Measurements from ENCODE around the gene C12orf43.

Gene C12orf43

GRCh38 chr12:120970310-120970709 lies 46.0 kb downstream of the C12orf43 start:
- no peak for DNase-seq (ENCODE audit: low spot score)
- Histone ChIP-seq H2AK5ac (ENCODE audit: low read depth, low read length) (no peak overlapping the region), H3K27me3 (ENCODE audit: control insufficient read depth in 3 of 3, insufficient read depth in 3 of 3, low read depth in 1 of 3, low read length in 3 of 3) (peaks cover 0 to 4% (median 0%) of the 10 kb centered on the region in 3 experiments), H3K79me1 (ENCODE audit: low read depth, low read length) (no peaks in the 10 kb centered on the region), H2BK12ac (ENCODE audit: low read length) (no peak overlapping the region), H3K4me1 (ENCODE audit: control insufficient read depth in 2 of 2, insufficient read depth in 1 of 2, low read depth in 1 of 2, low read length in 2 of 2) (peaks cover 5 to 8% of the 10 kb centered on the region in 2 donors), H3K36me3 (replicated peaks in 1 of 2; ENCODE audit: control insufficient read depth in 2 of 2, insufficient read depth in 2 of 2, low read length in 2 of 2) (no peaks in the 10 kb centered on the region), H3K27ac (replicated peaks; ENCODE audit: low read length) (no peak overlapping the region), H3K9me3 (replicated peaks in 1 of 2; ENCODE audit: control insufficient read depth in 2 of 2, insufficient read depth in 1 of 2, low read depth in 1 of 2, low read length in 2 of 2) (no peaks in the 10 kb centered on the region), H4K8ac (ENCODE audit: low read depth, low read length) (no peak overlapping the region), H2BK15ac (ENCODE audit: low read length) (no peak overlapping the region), H3K18ac (ENCODE audit: low read length) (no peak overlapping the region), H3K23ac (ENCODE audit: low read depth, low read length, poor library complexity) (no peak overlapping the region), H2BK120ac (ENCODE audit: low read depth, low read length) (no peak overlapping the region), H3K14ac (ENCODE audit: low read length) (no peak overlapping the region), H4K91ac (ENCODE audit: low read depth, low read length, poor library complexity) (no peak overlapping the region), H2AFZ (ENCODE audit: low read length) (no peak overlapping the region), H3K4me3 (ENCODE audit: low read length in 2 of 2) (no peak overlapping the region), H2BK5ac (ENCODE audit: low read length) (no peak overlapping the region), H3K4me2 (ENCODE audit: insufficient read depth, low read length, poor library complexity, severe bottlenecking) (no peak overlapping the region), H3K4ac (ENCODE audit: low read length) (no peak overlapping the region), H3K9ac (ENCODE audit: low read depth, low read length, poor library complexity) (no peak overlapping the region)
- WGBS, 2 donors (ENCODE audit: extremely low coverage in 2 of 2, insufficient read length in 2 of 2, insufficient replicate concordance in 1 of 2): no CpG with 5 or more reads among the region's 3 CpGs

- Histone ChIP-seq H2BK5ac (ENCODE audit: low read length) (no peak overlapping the region), H3K36me3 (replicated peaks in 1 of 2; ENCODE audit: control insufficient read depth in 2 of 2, insufficient read depth in 2 of 2, low read length in 2 of 2) (no peaks in the 10 kb centered on the region), H3K79me1 (ENCODE audit: low read depth, low read length) (no peaks in the 10 kb centered on the region), H2AK5ac (ENCODE audit: low read depth, low read length) (no peak overlapping the region), H2AFZ (ENCODE audit: low read length) (no peak overlapping the region), H3K4me3 (ENCODE audit: low read length in 2 of 2) (no peak overlapping the region), H3K9me3 (replicated peaks in 1 of 2; ENCODE audit: control insufficient read depth in 2 of 2, insufficient read depth in 1 of 2, low read depth in 1 of 2, low read length in 2 of 2) (no peaks in the 10 kb centered on the region), H3K9ac (ENCODE audit: low read depth, low read length, poor library complexity) (no peak overlapping the region), H2BK12ac (ENCODE audit: low read length) (no peak overlapping the region), H4K8ac (ENCODE audit: low read depth, low read length) (no peak overlapping the region), H3K27me3 (ENCODE audit: control insufficient read depth in 3 of 3, insufficient read depth in 3 of 3, low read depth in 1 of 3, low read length in 3 of 3) (peaks cover 0 to 4% (median 0%) of the 10 kb centered on the region in 3 experiments), H3K4me2 (ENCODE audit: insufficient read depth, low read length, poor library complexity, severe bottlenecking) (no peak overlapping the region), H3K4me1 (ENCODE audit: control insufficient read depth in 2 of 2, insufficient read depth in 1 of 2, low read depth in 1 of 2, low read length in 2 of 2) (no peaks in the 10 kb centered on the region), H4K91ac (ENCODE audit: low read depth, low read length, poor library complexity) (no peak overlapping the region), H3K27ac (replicated peaks; ENCODE audit: low read length) (no peak overlapping the region), H2BK15ac (ENCODE audit: low read length) (no peak overlapping the region), H3K23ac (ENCODE audit: low read depth, low read length, poor library complexity) (no peak overlapping the region), H2BK120ac (ENCODE audit: low read depth, low read length) (no peak overlapping the region), H3K18ac (ENCODE audit: low read length) (no peak overlapping the region), H3K14ac (ENCODE audit: low read length) (no peak overlapping the region), H3K4ac (ENCODE audit: low read length) (no peak overlapping the region)
- WGBS, 2 donors (ENCODE audit: extremely low coverage in 2 of 2, insufficient read length in 2 of 2, insufficient replicate concordance in 1 of 2): no CpG with 5 or more reads among the region's 13 CpGs
- DNase-seq (ENCODE audit: low spot score): no peak
Observed at GRCh38 chr12:120965534-120966091, 50.7 kb downstream of the C12orf43 start.

DNA sequence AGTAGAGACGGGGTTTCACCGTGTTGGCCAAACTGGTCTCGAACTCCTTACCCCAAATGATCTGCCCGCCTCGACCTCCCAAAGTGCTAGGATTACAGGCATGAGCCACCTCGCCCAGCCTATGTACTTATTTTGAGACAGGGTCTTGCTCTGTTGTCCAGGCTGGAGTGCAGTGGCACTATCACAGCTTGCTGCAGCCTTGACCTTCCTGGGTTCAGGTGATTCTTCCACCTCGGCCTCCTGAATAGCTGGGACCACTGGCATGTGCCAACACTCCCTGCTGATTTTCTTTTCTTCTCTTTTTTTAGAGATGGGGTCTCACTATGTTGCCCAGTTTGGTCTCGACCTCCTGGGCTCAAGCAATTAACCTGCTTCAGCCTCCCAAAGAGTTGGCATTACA lies 52.0 kb downstream of the C12orf43 start:
- H3K4me3 ChIP-seq (ENCODE audit: low read length in 2 of 2): no peak overlapping the region
- H3K36me3 ChIP-seq (replicated peaks in 1 of 2; ENCODE audit: control insufficient read depth in 2 of 2, insufficient read depth in 2 of 2, low read length in 2 of 2): no peaks in the 10 kb centered on the region
- no peak overlapping the region for H3K18ac ChIP-seq (ENCODE audit: low read length)
- H3K9me3 ChIP-seq (replicated peaks in 1 of 2; ENCODE audit: control insufficient read depth in 2 of 2, insufficient read depth in 1 of 2, low read depth in 1 of 2, low read length in 2 of 2): no peaks in the 10 kb centered on the region
- H3K9ac ChIP-seq (ENCODE audit: low read depth, low read length, poor library complexity): no peak overlapping the region
- no peak overlapping the region for H3K4ac ChIP-seq (ENCODE audit: low read length)
- no peak overlapping the region for H4K8ac ChIP-seq (ENCODE audit: low read depth, low read length)
- H2BK12ac ChIP-seq (ENCODE audit: low read length): no peak overlapping the region
- H4K91ac ChIP-seq (ENCODE audit: low read depth, low read length, poor library complexity): no peak overlapping the region
- no peak overlapping the region for H2BK5ac ChIP-seq (ENCODE audit: low read length)
- no peak overlapping the region for H3K23ac ChIP-seq (ENCODE audit: low read depth, low read length, poor library complexity)
- H3K14ac ChIP-seq (ENCODE audit: low read length): no peak overlapping the region
- no peak overlapping the region for H2AFZ ChIP-seq (ENCODE audit: low read length)
- no peaks in the 10 kb centered on the region for H3K79me1 ChIP-seq (ENCODE audit: low read depth, low read length)
- no peak for DNase-seq (ENCODE audit: low spot score)
- H2BK15ac ChIP-seq (ENCODE audit: low read length): no peak overlapping the region
- no CpG with 5 or more reads among the region's 8 CpGs for WGBS, 2 donors (ENCODE audit: extremely low coverage in 2 of 2, insufficient read length in 2 of 2, insufficient replicate concordance in 1 of 2)
- H2AK5ac ChIP-seq (ENCODE audit: low read depth, low read length): no peak overlapping the region
- H3K4me2 ChIP-seq (ENCODE audit: insufficient read depth, low read length, poor library complexity, severe bottlenecking): no peak overlapping the region
- H3K27ac ChIP-seq (replicated peaks; ENCODE audit: low read length): no peak overlapping the region
- H3K4me1 ChIP-seq (ENCODE audit: control insufficient read depth in 2 of 2, insufficient read depth in 1 of 2, low read depth in 1 of 2, low read length in 2 of 2): no peaks in the 10 kb centered on the region
- H2BK120ac ChIP-seq (ENCODE audit: low read depth, low read length): no peak overlapping the region
- peaks cover 0 to 4% (median 0%) of the 10 kb centered on the region in 3 experiments for H3K27me3 ChIP-seq (ENCODE audit: control insufficient read depth in 3 of 3, insufficient read depth in 3 of 3, low read depth in 1 of 3, low read length in 3 of 3)

- H3K9me3 ChIP-seq (replicated peaks in 1 of 2; ENCODE audit: control insufficient read depth in 2 of 2, insufficient read depth in 1 of 2, low read depth in 1 of 2, low read length in 2 of 2): no peaks in the 10 kb centered on the region
- H3K4ac ChIP-seq (ENCODE audit: low read length): no peak overlapping the region
- H4K91ac ChIP-seq (ENCODE audit: low read depth, low read length, poor library complexity): no peak overlapping the region
- DNase-seq (ENCODE audit: low spot score): no peak
- H2BK5ac ChIP-seq (ENCODE audit: low read length): no peak overlapping the region
- no peak overlapping the region for H3K9ac ChIP-seq (ENCODE audit: low read depth, low read length, poor library complexity)
- H3K4me1 ChIP-seq (ENCODE audit: control insufficient read depth in 2 of 2, insufficient read depth in 1 of 2, low read depth in 1 of 2, low read length in 2 of 2): no peaks in the 10 kb centered on the region
- H3K36me3 ChIP-seq (replicated peaks in 1 of 2; ENCODE audit: control insufficient read depth in 2 of 2, insufficient read depth in 2 of 2, low read length in 2 of 2): no peaks in the 10 kb centered on the region
- H3K18ac ChIP-seq (ENCODE audit: low read length): no peak overlapping the region
- H3K27me3 ChIP-seq (ENCODE audit: control insufficient read depth in 3 of 3, insufficient read depth in 3 of 3, low read depth in 1 of 3, low read length in 3 of 3): peaks cover 0 to 2% (median 0%) of the 10 kb centered on the region in 3 experiments
- no peak overlapping the region for H4K8ac ChIP-seq (ENCODE audit: low read depth, low read length)
- H3K4me2 ChIP-seq (ENCODE audit: insufficient read depth, low read length, poor library complexity, severe bottlenecking): no peak overlapping the region
- H2BK12ac ChIP-seq (ENCODE audit: low read length): no peak overlapping the region
- H2AK5ac ChIP-seq (ENCODE audit: low read depth, low read length): no peak overlapping the region
- H3K14ac ChIP-seq (ENCODE audit: low read length): no peak overlapping the region
- no peak overlapping the region for H3K27ac ChIP-seq (replicated peaks; ENCODE audit: low read length)
- no peak overlapping the region for H2BK15ac ChIP-seq (ENCODE audit: low read length)
- no peak overlapping the region for H3K4me3 ChIP-seq (ENCODE audit: low read length in 2 of 2)
- H3K79me1 ChIP-seq (ENCODE audit: low read depth, low read length): no peaks in the 10 kb centered on the region
- no CpG with 5 or more reads among the region's 2 CpGs for WGBS, 2 donors (ENCODE audit: extremely low coverage in 2 of 2, insufficient read length in 2 of 2, insufficient replicate concordance in 1 of 2)
- H2AFZ ChIP-seq (ENCODE audit: low read length): no peak overlapping the region
- H2BK120ac ChIP-seq (ENCODE audit: low read depth, low read length): no peak overlapping the region
- H3K23ac ChIP-seq (ENCODE audit: low read depth, low read length, poor library complexity): no peak overlapping the region
Observed at GRCh38 chr12:120962532-120963020, 53.7 kb downstream of the C12orf43 start.
